NCI-H2107 treated with DMSO at 0.1 percent for 48 hours (cell line): Measurements from ENCODE around the gene SH3BP2.

Source experiments
- DNase-seq: peaks from one replicate; lab custom pipeline; 2025; ENCODE audit not compliant: unreplicated experiment; lab: John Stamatoyannopoulos, UW

Gene SH3BP2

GRCh38 chr4:2830632-2831610 is 38.0 kb downstream of the SH3BP2 start:
- DNase-seq = no peak

GRCh38 chr4:2831611-2832308 is 38.9 kb downstream of the SH3BP2 start:
- no peak for DNase-seq

GRCh38 chr4:2832309-2832980 is 39.6 kb downstream of the SH3BP2 start:
- DNase-seq = no peak

GRCh38 chr4:2832981-2833670 is 40.2 kb downstream of the SH3BP2 start:
- no peak for DNase-seq

GRCh38 chr4:2833671-2834000 is 40.8 kb downstream of the SH3BP2 start:
- DNase-seq = no peak

- no peak for DNase-seq
These were observed 41.4 kb downstream of the SH3BP2 start for GRCh38 chr4:2834001-2834921.

- no peak for DNase-seq
These were observed 43.1 kb downstream of the SH3BP2 start for GRCh38 chr4:2835978-2836377.

- DNase-seq = no peak
These were observed 43.5 kb downstream of the SH3BP2 start for GRCh38 chr4:2836391-2836859.

- no peak for DNase-seq
These were observed 44.4 kb downstream of the SH3BP2 start for GRCh38 chr4:2837110-2837903.

GRCh38 chr4:2837904-2838496 is 45.1 kb downstream of the SH3BP2 start:
- no peak for DNase-seq

- DNase-seq = no peak
These were observed 46.2 kb downstream of the SH3BP2 start for GRCh38 chr4:2839060-2839459.

GRCh38 chr4:2842687-2843262 is 49.9 kb downstream of the SH3BP2 start:
- peak; percentile 20 for DNase-seq

GRCh38 chr4:2843263-2843940 is 50.5 kb downstream of the SH3BP2 start, which contains the start of gene ADD1:
Gene ADD1 (plus strand): TSS chr4:2843844. CDS start chr4:2875916, 32,072 bp downstream.
- DNase-seq = peak; percentile 39

GRCh38 chr4:2843941-2844584 is 51.2 kb downstream of the SH3BP2 start:
- DNase-seq = no peak

- DNase-seq = no peak
These were observed 53.3 kb downstream of the SH3BP2 start for GRCh38 chr4:2846172-2846571.

GRCh38 chr4:2847302-2847871 is 54.5 kb downstream of the SH3BP2 start:
- DNase-seq = no peak

- no peak for DNase-seq
These were observed 55.6 kb downstream of the SH3BP2 start for GRCh38 chr4:2848449-2848848.
